ENCODE results near the gene ITPR3. TPM values are rescaled to one million over a fixed set of nuclear protein-coding genes. Genes with fewer than 3 reads are reported as not detected.

The ITPR3 gene
- total RNA-seq, 2 experiments from 2014 or later = 42.6 to 42.9 TPM

GRCh38 chr6:33682341-33682740, 61.2 kb downstream of the ITPR3 start:
- POLR2A ChIA-PET = no interaction called here
- Mint-ChIP-seq H3K27me3 (no peaks in the 10 kb centered on the region), H3K9me3 (ENCODE audit: low read depth) (no peaks in the 10 kb centered on the region), H3K27ac (no peak overlapping the region), H3K36me3 (ENCODE audit: low read depth) (peaks cover 60% of the 10 kb centered on the region), H3K4me1 (peaks cover 17% of the 10 kb centered on the region), H3K4me3 (no peak overlapping the region)
- intact Hi-C loops (cut with DNase I, micrococcal nuclease) = no loop called here
- DNase-seq = no peak
- no peak for ATAC-seq
- CTCF ChIA-PET = interaction anchor here (2.1 to 2.7 kb wide), 2 partner anchors 19 to 97 kb away, joined by 7 read pairs; no protein-coding TSS in a partner anchor

GRCh38 chr6:33683051-33683571, 62.0 kb downstream of the ITPR3 start:
- peak overlapping the region; percentile 79 for H3K27ac Mint-ChIP-seq
- H3K4me3 Mint-ChIP-seq = no peak overlapping the region
- peak; percentile 79 for ATAC-seq
- POLR2A ChIA-PET = interaction anchor here (0.6 to 1.4 kb wide), 2 partner anchors 13 to 14 kb away, joined by 3 read pairs; no protein-coding TSS in a partner anchor
- H3K4me1 Mint-ChIP-seq = peaks cover 17% of the 10 kb centered on the region
- no peaks in the 10 kb centered on the region for H3K9me3 Mint-ChIP-seq (ENCODE audit: low read depth)
- intact Hi-C loops (cut with DNase I, micrococcal nuclease) = no loop called here
- peak; percentile 75 for DNase-seq
- H3K27me3 Mint-ChIP-seq = no peaks in the 10 kb centered on the region
- peaks cover 60% of the 10 kb centered on the region for H3K36me3 Mint-ChIP-seq (ENCODE audit: low read depth)
- CTCF ChIA-PET = interaction anchor here (1.1 to 2.7 kb wide), 4 partner anchors 18 to 214 kb away, joined by 3 to 7 read pairs (median 5); no protein-coding TSS in a partner anchor

- intact Hi-C loops (cut with DNase I, micrococcal nuclease) = no loop called here
- H3K27ac Mint-ChIP-seq = peak overlapping the region; percentile 79
- POLR2A ChIA-PET = interaction anchor here (0.6 to 1.4 kb wide), 2 partner anchors 12 to 13 kb away, joined by 3 read pairs; no protein-coding TSS in a partner anchor
- peak; percentile 58 for ATAC-seq
- peaks cover 17% of the 10 kb centered on the region for H3K4me1 Mint-ChIP-seq
- DNase-seq = no peak
- H3K36me3 Mint-ChIP-seq (ENCODE audit: low read depth) = peaks cover 61% of the 10 kb centered on the region
- no peaks in the 10 kb centered on the region for H3K27me3 Mint-ChIP-seq
- no peaks in the 10 kb centered on the region for H3K9me3 Mint-ChIP-seq (ENCODE audit: low read depth)
- CTCF ChIA-PET = interaction anchor here (1.1 to 2.7 kb wide), 4 partner anchors 17 to 214 kb away, joined by 3 to 7 read pairs (median 5); no protein-coding TSS in a partner anchor
- H3K4me3 Mint-ChIP-seq = no peak overlapping the region
Observed at GRCh38 chr6:33683576-33684427, 62.7 kb downstream of the ITPR3 start.

GRCh38 chr6:33684428-33684896, 63.3 kb downstream of the ITPR3 start:
- Mint-ChIP-seq H3K36me3 (ENCODE audit: low read depth) (peaks cover 62% of the 10 kb centered on the region), H3K4me3 (no peak overlapping the region), H3K27ac (no peak overlapping the region), H3K4me1 (peaks cover 17% of the 10 kb centered on the region), H3K9me3 (ENCODE audit: low read depth) (no peaks in the 10 kb centered on the region), H3K27me3 (no peaks in the 10 kb centered on the region)
- ChIA-PET CTCF (no interaction called here), POLR2A (no interaction called here)
- intact Hi-C loops (cut with DNase I, micrococcal nuclease) = no loop called here
- DNase-seq (no peak), ATAC-seq (no peak)

GRCh38 chr6:33684983-33685382, 63.9 kb downstream of the ITPR3 start:
- H3K27me3 Mint-ChIP-seq = no peaks in the 10 kb centered on the region
- H3K4me1 Mint-ChIP-seq = peaks cover 17% of the 10 kb centered on the region
- DNase-seq = no peak
- intact Hi-C loops (cut with DNase I, micrococcal nuclease) = no loop called here
- POLR2A ChIA-PET = no interaction called here
- H3K27ac Mint-ChIP-seq = no peak overlapping the region
- no peak overlapping the region for H3K4me3 Mint-ChIP-seq
- CTCF ChIA-PET = no interaction called here
- ATAC-seq = no peak
- H3K36me3 Mint-ChIP-seq (ENCODE audit: low read depth) = peaks cover 63% of the 10 kb centered on the region
- no peaks in the 10 kb centered on the region for H3K9me3 Mint-ChIP-seq (ENCODE audit: low read depth)

- H3K27ac Mint-ChIP-seq = no peak overlapping the region
- peaks cover 17% of the 10 kb centered on the region for H3K4me1 Mint-ChIP-seq
- no peaks in the 10 kb centered on the region for H3K9me3 Mint-ChIP-seq (ENCODE audit: low read depth)
- H3K4me3 Mint-ChIP-seq = no peak overlapping the region
- no peak for ATAC-seq
- POLR2A ChIA-PET = no interaction called here
- no peak for DNase-seq
- intact Hi-C loops (cut with DNase I, micrococcal nuclease) = no loop called here
- H3K27me3 Mint-ChIP-seq = no peaks in the 10 kb centered on the region
- H3K36me3 Mint-ChIP-seq (ENCODE audit: low read depth) = peaks cover 59% of the 10 kb centered on the region
- CTCF ChIA-PET = interaction anchor here (0.7 to 2.2 kb wide), 2 partner anchors 10 to 15 kb away, joined by 3 to 6 read pairs; no protein-coding TSS in a partner anchor
Observed at GRCh38 chr6:33685411-33686224, 64.5 kb downstream of the ITPR3 start.

GRCh38 chr6:33686225-33686924, 65.3 kb downstream of the ITPR3 start:
- intact Hi-C loops (cut with DNase I, micrococcal nuclease) = no loop called here
- ChIA-PET POLR2A (no interaction called here), CTCF (interaction anchor here (0.7 to 2.2 kb wide), 2 partner anchors 10 to 14 kb away, joined by 3 to 6 read pairs; no protein-coding TSS in a partner anchor)
- H3K27me3 Mint-ChIP-seq = no peaks in the 10 kb centered on the region
- H3K4me3 Mint-ChIP-seq = no peak overlapping the region
- peaks cover 22% of the 10 kb centered on the region for H3K4me1 Mint-ChIP-seq
- ATAC-seq (no peak), DNase-seq (no peak)
- no peaks in the 10 kb centered on the region for H3K9me3 Mint-ChIP-seq (ENCODE audit: low read depth)
- no peak overlapping the region for H3K27ac Mint-ChIP-seq
- H3K36me3 Mint-ChIP-seq (ENCODE audit: low read depth) = peaks cover 60% of the 10 kb centered on the region

GRCh38 chr6:33686981-33687975, 66.2 kb downstream of the ITPR3 start:
- Mint-ChIP-seq H3K36me3 (ENCODE audit: low read depth) (peaks cover 67% of the 10 kb centered on the region), H3K4me3 (no peak overlapping the region), H3K4me1 (peaks cover 30% of the 10 kb centered on the region), H3K9me3 (ENCODE audit: low read depth) (no peaks in the 10 kb centered on the region), H3K27ac (no peak overlapping the region), H3K27me3 (no peaks in the 10 kb centered on the region)
- ChIA-PET CTCF (interaction anchor here (2.2 kb wide), 1 partner anchor 13 kb away, joined by 6 read pairs; no protein-coding TSS in a partner anchor), POLR2A (no interaction called here)
- no peak for ATAC-seq
- DNase-seq = no peak
- intact Hi-C loops (cut with DNase I, micrococcal nuclease) = no loop called here

- intact Hi-C loops (cut with DNase I, micrococcal nuclease) = no loop called here
- peaks cover 71% of the 10 kb centered on the region for H3K36me3 Mint-ChIP-seq (ENCODE audit: low read depth)
Observed at GRCh38 chr6:33688006-33688405, 66.9 kb downstream of the ITPR3 start.

More at GRCh38 chr6:33688006-33688405, 66.9 kb downstream of the ITPR3 start:
- no peak overlapping the region for H3K4me3 Mint-ChIP-seq
- ATAC-seq = no peak
- ChIA-PET CTCF (interaction anchor here (0.6 kb wide), 1 partner anchor 772 kb away, joined by 4 read pairs; no protein-coding TSS in a partner anchor), POLR2A (no interaction called here)
- H3K9me3 Mint-ChIP-seq (ENCODE audit: low read depth) = no peaks in the 10 kb centered on the region
- no peaks in the 10 kb centered on the region for H3K27me3 Mint-ChIP-seq
- H3K4me1 Mint-ChIP-seq = peaks cover 30% of the 10 kb centered on the region
- DNase-seq = no peak
- no peak overlapping the region for H3K27ac Mint-ChIP-seq

Data from activated CD4-positive, alpha-beta T cell treated with anti-CD3 and anti-CD28 coated beads for 36 hours (primary cell).